OCI-LY1 (cell line): ENCODE results near the gene GRIA1.

Source experiments
- H2AFZ ChIP-seq: fragments of 200-600 bp; sonication (generic), shearing (Covaris generic); 2 replicates; pipeline ENCODE4 v1.6.0; 2014; ENCODE audit warnings: antibody characterized with exemption, mild to moderate bottlenecking, low read length
- H3F3A ChIP-seq: fragments of 200-600 bp; sonication (generic), shearing (Covaris generic); 2 replicates; pipeline ENCODE4 v1.6.0; 2014; ENCODE audit warnings: mild to moderate bottlenecking, antibody characterized with exemption, low read length, moderate library complexity; ENCODE audit not compliant: insufficient read depth
- H3K27ac ChIP-seq: fragments of 200-600 bp; sonication (generic); 2 replicates; pipeline ENCODE4 v1.5.1; 2014; ENCODE audit warnings: low read length, mixed run types, mild to moderate bottlenecking, low read depth; ENCODE audit not compliant: poor library complexity, severe bottlenecking
- H3K27me3 ChIP-seq: fragments of 200-600 bp; sonication (generic); 2 replicates; pipeline ENCODE4 v1.6.0; 2014; ENCODE audit warnings: antibody characterized with exemption, mild to moderate bottlenecking, low read length, moderate library complexity; ENCODE audit not compliant: insufficient read depth
- H3K36me3 ChIP-seq: fragments of 200-600 bp; sonication (generic); 2 replicates; pipeline ENCODE4 v1.6.1; 2014; ENCODE audit warnings: mild to moderate bottlenecking, antibody characterized with exemption, low read length, moderate library complexity, mixed read lengths; ENCODE audit not compliant: insufficient read depth
- H3K4me1 ChIP-seq: fragments of 200-600 bp; sonication (generic); 2 replicates; pipeline ENCODE4 v1.5.1; 2014; ENCODE audit warnings: mild to moderate bottlenecking, low read length, moderate library complexity; ENCODE audit not compliant: insufficient read depth, severe bottlenecking
- H3K4me2 ChIP-seq: fragments of 200-600 bp; sonication (generic), shearing (Covaris generic); 2 replicates; pipeline ENCODE4 v1.6.1; 2014; ENCODE audit warnings: low read length
- H3K4me3 ChIP-seq: fragments of 200-600 bp; sonication (generic); 2 replicates; pipeline ENCODE4 v1.5.1; 2014; ENCODE audit warnings: low read length, low read depth, mild to moderate bottlenecking, mixed read lengths; ENCODE audit not compliant: poor library complexity, severe bottlenecking
- H3K79me2 ChIP-seq: fragments of 200-600 bp; shearing (Covaris generic); 2 replicates; pipeline ENCODE4 v1.6.1; 2016; ENCODE audit warnings: mixed run types, low read length, mixed read lengths; ENCODE audit not compliant: insufficient read depth
- H3K9ac ChIP-seq: fragments of 200-600 bp; sonication (generic), shearing (Covaris generic); 2 replicates; pipeline ENCODE4 v1.6.1; 2014; ENCODE audit warnings: mild to moderate bottlenecking, low read length, mixed read lengths
- H3K9me2 ChIP-seq: fragments of 200-600 bp; sonication (generic), shearing (Covaris generic); 2 replicates; pipeline ENCODE4 v1.6.1; 2014; ENCODE audit warnings: low read depth, mild to moderate bottlenecking, low read length, mixed read lengths
- H3K9me3 ChIP-seq: fragments of 200-600 bp; shearing (Covaris generic); 2 replicates; pipeline ENCODE4 v1.6.1; 2014; ENCODE audit warnings: low read length, mixed read lengths
- H4K20me1 ChIP-seq: fragments of 200-600 bp; sonication (generic), shearing (Covaris generic); 2 replicates; pipeline ENCODE4 v1.6.0; 2016; ENCODE audit warnings: mild to moderate bottlenecking, low read length; ENCODE audit not compliant: insufficient read depth
- CTCF ChIP-seq: fragments of 200-600 bp; sonication (generic), shearing (Covaris generic); IDR thresholded peaks from 2 replicates; pipeline ENCODE4 v1.5.1; 2017; ENCODE audit warnings: mild to moderate bottlenecking, antibody characterized with exemption, low read length, moderate library complexity, mixed read lengths
- EZH2 ChIP-seq: fragments of 200-600 bp; sonication (generic), shearing (Covaris generic); IDR thresholded peaks from 2 replicates; pipeline ENCODE4 v1.8.0; 2017; ENCODE audit warnings: borderline replicate concordance, mixed run types, mild to moderate bottlenecking, antibody characterized with exemption, low read length, moderate library complexity, mixed read lengths

Gene GRIA1

GRCh38 chr5:153551537-153552079 lies 61.1 kb downstream of the GRIA1 start:
- Histone ChIP-seq H3K9me2 (no peaks in the 10 kb centered on the region), H3K27me3 (no peaks in the 10 kb centered on the region), H3K36me3 (no peaks in the 10 kb centered on the region), H3K27ac (no peak overlapping the region), H3K4me2 (no peak overlapping the region), H3K9ac (no peak overlapping the region), H2AFZ (no peak overlapping the region), H3K4me1 (no peaks in the 10 kb centered on the region), H3K79me2 (no peaks in the 10 kb centered on the region), H3K9me3 (no peaks in the 10 kb centered on the region), H3K4me3 (no peak overlapping the region), H4K20me1 (no peaks in the 10 kb centered on the region), H3F3A (no peaks in the 10 kb centered on the region)
- TF ChIP-seq EZH2 (no peak), CTCF (no peak)

GRCh38 chr5:153552886-153553285 lies 62.4 kb downstream of the GRIA1 start:
- H3F3A ChIP-seq = no peaks in the 10 kb centered on the region
- TF ChIP-seq EZH2 (no peak), CTCF (no peak)
- no peaks in the 10 kb centered on the region for H3K36me3 ChIP-seq
- H3K4me3 ChIP-seq = no peak overlapping the region
- no peaks in the 10 kb centered on the region for H3K9me3 ChIP-seq
- no peak overlapping the region for H3K27ac ChIP-seq
- no peak overlapping the region for H2AFZ ChIP-seq
- H4K20me1 ChIP-seq = no peaks in the 10 kb centered on the region
- no peaks in the 10 kb centered on the region for H3K4me1 ChIP-seq
- no peak overlapping the region for H3K9ac ChIP-seq
- H3K79me2 ChIP-seq = no peaks in the 10 kb centered on the region
- H3K9me2 ChIP-seq = no peaks in the 10 kb centered on the region
- H3K4me2 ChIP-seq = no peak overlapping the region
- no peaks in the 10 kb centered on the region for H3K27me3 ChIP-seq

- no peaks in the 10 kb centered on the region for H3K4me1 ChIP-seq
- no peaks in the 10 kb centered on the region for H3K9me3 ChIP-seq
- no peaks in the 10 kb centered on the region for H3K9me2 ChIP-seq
- no peaks in the 10 kb centered on the region for H3F3A ChIP-seq
- H3K79me2 ChIP-seq = no peaks in the 10 kb centered on the region
- no peak overlapping the region for H3K4me3 ChIP-seq
- no peaks in the 10 kb centered on the region for H4K20me1 ChIP-seq
- H3K36me3 ChIP-seq = no peaks in the 10 kb centered on the region
- no peak overlapping the region for H3K27ac ChIP-seq
- no peak overlapping the region for H3K4me2 ChIP-seq
- no peak overlapping the region for H3K9ac ChIP-seq
- TF ChIP-seq EZH2 = no peak
- TF ChIP-seq CTCF = no peak
- H2AFZ ChIP-seq = no peak overlapping the region
- H3K27me3 ChIP-seq = no peaks in the 10 kb centered on the region
Measured at GRCh38 chr5:153555420-153556114, 65.1 kb downstream of the GRIA1 start.
